Peyer's patch (tissue), 4 donors: ENCODE results near the gene CKS2. TPM values are rescaled to one million over a fixed set of nuclear protein-coding genes. Genes with fewer than 3 reads are reported as not detected.
"Not testable (repeated sequence)": the region's sequence is repeated elsewhere in the genome, so short reads cannot be mapped to it uniquely, and the experiment has no call there.

Experiments
- DNase-seq, 3 donors: peaks; one replicate each; pipeline ENCODE4 v3.0.0-alpha.2; 2017 to 2019
- H3K27ac ChIP-seq, 4 donors: fragments of 200-600 bp; sonication (generic); one replicate each; pipeline ENCODE4 v1.5.1; 2016 to 2019
- H3K27me3 ChIP-seq, 2 donors: fragments of 200-600 bp; sonication (generic); one replicate each; pipeline ENCODE4 v1.5.1; 2019
- H3K36me3 ChIP-seq, 3 donors: fragments of 200-600 bp; sonication (generic); one replicate each; pipeline ENCODE4 v1.5.1; 2016 to 2019
- H3K4me1 ChIP-seq, 4 donors: fragments of 200-600 bp; sonication (generic); one replicate each; pipeline ENCODE4 v1.5.1; 2016 to 2019
- H3K4me3 ChIP-seq, 4 donors: fragments of 200-600 bp; sonication (generic); 1 replicate in 3 of 4; 2 replicates in 1 of 4; pipeline ENCODE4 v1.5.1; 2016 to 2019; ENCODE audit warnings: mild to moderate bottlenecking in 1 of 4
- H3K9me3 ChIP-seq, 4 donors: fragments of 200-600 bp; sonication (generic); one replicate each; pipeline ENCODE4 v1.5.1; 2016 to 2019; ENCODE audit warnings: mild to moderate bottlenecking in 1 of 4
- POLR2A ChIP-seq, 2 donors: fragments of 450-650 bp; IDR thresholded peaks; one replicate each; pipeline ENCODE4 v1.5.1; 2017; ENCODE audit warnings: antibody characterized with exemption in 2 of 2, mild to moderate bottlenecking in 2 of 2, moderate library complexity in 2 of 2
- total RNA-seq, 4 donors: library from RNA; depleted of rRNA; stranded (reverse); fragments of >200 nt; gene quantifications; one replicate each; pipeline ENCODE4 v1.1.0, GENCODE V29; 2016
- TF ChIP-seq, protein P1 (sequence below), 6 experiments: fragments of 450-650 bp in 4 of 6; fragments of 200-600 bp in 2 of 6; sonication (generic) in 1 of 6; IDR thresholded peaks; one replicate each; pipeline ENCODE4 v1.5.1; 2017 to 2019; ENCODE audit warnings: antibody characterized with exemption in 6 of 6, mild to moderate bottlenecking in 3 of 6, moderate library complexity in 1 of 6

The CKS2 gene
- 10 to 100 TPM; 11.9 to 42.1 (median 17.8) TPM for total RNA-seq

DNA sequence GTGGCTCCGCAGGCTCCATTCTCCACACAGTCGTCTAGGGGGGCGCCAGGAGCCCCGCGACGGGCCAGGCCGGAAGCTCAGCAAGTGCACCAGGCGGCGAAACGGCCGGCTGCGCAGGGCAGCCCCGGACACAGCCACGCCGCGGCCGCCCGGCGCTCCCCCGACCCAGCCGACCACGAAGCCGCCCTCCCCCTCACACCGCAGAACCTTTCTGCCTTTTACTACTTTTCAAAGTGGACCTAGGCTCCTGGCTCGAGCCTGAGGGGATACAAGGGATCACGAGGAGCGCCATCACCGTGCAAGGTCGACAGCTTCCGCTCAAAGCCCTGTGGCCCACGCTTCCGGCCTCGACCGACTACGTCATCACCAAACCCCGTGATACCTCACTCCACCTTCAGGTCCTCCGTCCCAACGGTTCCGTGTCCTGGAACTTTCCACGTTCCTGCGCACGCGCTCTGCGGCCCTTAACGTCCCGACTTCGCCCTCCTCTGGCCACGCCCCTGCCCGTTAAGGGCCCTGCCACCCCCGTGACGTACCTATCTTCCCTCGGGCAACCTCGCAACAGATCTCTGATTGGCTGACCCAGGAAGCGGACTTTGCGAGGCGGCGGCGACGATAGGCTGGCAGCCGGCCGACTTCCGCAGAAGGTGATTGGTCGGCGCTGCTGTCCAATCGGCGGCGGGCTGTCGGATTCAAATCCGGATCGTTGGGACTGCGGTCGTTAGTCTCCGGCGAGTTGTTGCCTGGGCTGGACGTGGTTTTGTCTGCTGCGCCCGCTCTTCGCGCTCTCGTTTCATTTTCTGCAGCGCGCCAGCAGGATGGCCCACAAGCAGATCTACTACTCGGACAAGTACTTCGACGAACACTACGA lies at the start of gene CKS2:
Gene CKS2, plus strand, starts transcription at position 721 of the 871 bp plus-strand sequence. Its CDS starts 98 bp downstream, at position 819.
- no peaks in the 10 kb centered on the region for H3K9me3 ChIP-seq
- peak within 1 kb of the TSS; percentile 99 to 100 (median 100) for H3K27ac ChIP-seq
- peak within 1 kb of the TSS; percentile 84 to 95 (median 90) for H3K4me3 ChIP-seq
- H3K36me3 ChIP-seq: no peaks in the 10 kb centered on the region
- no peaks in the 10 kb centered on the region for H3K27me3 ChIP-seq
- peak; percentile 99 to 100 (median 100) for DNase-seq
- H3K4me1 ChIP-seq: peaks cover 0 to 33% (median 5%) of the 10 kb centered on the region in 4 donors
- TF ChIP-seq, protein P1, sequence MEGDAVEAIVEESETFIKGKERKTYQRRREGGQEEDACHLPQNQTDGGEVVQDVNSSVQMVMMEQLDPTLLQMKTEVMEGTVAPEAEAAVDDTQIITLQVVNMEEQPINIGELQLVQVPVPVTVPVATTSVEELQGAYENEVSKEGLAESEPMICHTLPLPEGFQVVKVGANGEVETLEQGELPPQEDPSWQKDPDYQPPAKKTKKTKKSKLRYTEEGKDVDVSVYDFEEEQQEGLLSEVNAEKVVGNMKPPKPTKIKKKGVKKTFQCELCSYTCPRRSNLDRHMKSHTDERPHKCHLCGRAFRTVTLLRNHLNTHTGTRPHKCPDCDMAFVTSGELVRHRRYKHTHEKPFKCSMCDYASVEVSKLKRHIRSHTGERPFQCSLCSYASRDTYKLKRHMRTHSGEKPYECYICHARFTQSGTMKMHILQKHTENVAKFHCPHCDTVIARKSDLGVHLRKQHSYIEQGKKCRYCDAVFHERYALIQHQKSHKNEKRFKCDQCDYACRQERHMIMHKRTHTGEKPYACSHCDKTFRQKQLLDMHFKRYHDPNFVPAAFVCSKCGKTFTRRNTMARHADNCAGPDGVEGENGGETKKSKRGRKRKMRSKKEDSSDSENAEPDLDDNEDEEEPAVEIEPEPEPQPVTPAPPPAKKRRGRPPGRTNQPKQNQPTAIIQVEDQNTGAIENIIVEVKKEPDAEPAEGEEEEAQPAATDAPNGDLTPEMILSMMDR (IDR thresholded peaks at IDR 0.05): no peak
- peak; percentile 93 to 96 for TF ChIP-seq POLR2A (IDR thresholded peaks at IDR 0.05)

DNA sequence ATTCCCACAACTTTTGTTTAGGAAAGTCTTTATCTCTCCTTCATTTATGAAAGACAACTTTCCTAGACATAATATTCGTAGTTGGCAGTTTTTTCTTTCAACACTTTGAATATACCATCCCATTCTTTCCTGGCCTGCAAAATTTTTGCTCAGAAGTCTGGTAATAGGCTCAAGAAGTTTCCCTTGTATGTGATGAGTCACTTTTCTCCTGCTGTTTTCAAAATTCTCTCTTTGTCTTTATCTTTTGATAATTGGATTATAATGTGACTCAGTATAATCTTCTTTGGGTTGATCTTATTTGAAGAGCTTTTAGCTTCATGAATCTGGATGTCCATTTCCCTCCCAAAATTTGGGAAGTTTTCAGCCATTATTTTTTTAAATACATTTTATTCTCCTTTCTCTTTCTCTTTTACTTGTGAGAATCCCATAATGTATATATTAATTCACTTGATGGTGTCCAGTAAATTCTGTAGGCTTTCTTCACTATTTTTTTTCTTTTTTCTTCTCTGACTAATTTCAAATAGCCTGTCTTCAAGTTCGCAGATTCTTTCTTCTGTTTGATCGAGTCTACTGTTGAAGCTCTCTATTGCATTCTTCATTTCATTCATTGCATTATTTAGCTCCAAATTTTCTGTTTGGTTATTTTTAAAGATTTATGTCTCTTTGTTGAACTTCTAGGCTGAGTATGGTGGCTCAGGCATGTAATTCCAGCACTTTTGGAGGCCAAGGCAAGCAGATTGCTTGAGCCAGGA lies 37.3 kb upstream of the CKS2 start:
- Histone ChIP-seq H3K36me3 (no peaks in the 10 kb centered on the region), H3K27me3 (no peaks in the 10 kb centered on the region), H3K4me3 (no peak overlapping the region), H3K9me3 (peaks cover 0 to 19% (median 3%) of the 10 kb centered on the region in 4 donors), H3K27ac (no peak overlapping the region), H3K4me1 (no peaks in the 10 kb centered on the region)
- DNase-seq: no peak
- TF ChIP-seq, protein P1 (IDR thresholded peaks at IDR 0.05): no peak
- no peak for TF ChIP-seq POLR2A (IDR thresholded peaks at IDR 0.05)

DNA sequence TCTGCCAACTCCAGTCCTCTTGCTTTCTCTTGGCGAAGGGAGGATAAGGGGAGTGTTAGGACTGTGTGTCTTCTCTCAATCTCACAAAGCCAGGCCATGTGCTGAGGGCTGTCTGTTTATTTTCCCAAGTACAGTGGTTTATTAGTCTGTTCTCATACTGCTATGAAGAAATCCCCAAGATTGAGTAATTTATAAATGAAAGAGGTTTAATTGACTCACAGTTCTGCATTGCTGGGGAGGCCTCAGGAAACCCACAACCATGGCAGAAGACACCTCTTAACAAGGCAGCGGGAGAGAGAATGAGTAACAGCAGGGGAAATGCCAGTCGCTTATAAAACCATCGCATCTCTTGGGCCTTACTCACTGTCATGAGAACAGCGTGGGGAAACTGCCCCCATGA lies 36.2 kb upstream of the CKS2 start:
- Histone ChIP-seq H3K27ac (no peak overlapping the region), H3K4me3 (no peak overlapping the region), H3K9me3 (peaks cover 0 to 19% (median 3%) of the 10 kb centered on the region in 4 donors), H3K36me3 (no peaks in the 10 kb centered on the region), H3K4me1 (no peaks in the 10 kb centered on the region), H3K27me3 (no peaks in the 10 kb centered on the region)
- no peak for DNase-seq
- no peak for TF ChIP-seq POLR2A (IDR thresholded peaks at IDR 0.05)

DNA sequence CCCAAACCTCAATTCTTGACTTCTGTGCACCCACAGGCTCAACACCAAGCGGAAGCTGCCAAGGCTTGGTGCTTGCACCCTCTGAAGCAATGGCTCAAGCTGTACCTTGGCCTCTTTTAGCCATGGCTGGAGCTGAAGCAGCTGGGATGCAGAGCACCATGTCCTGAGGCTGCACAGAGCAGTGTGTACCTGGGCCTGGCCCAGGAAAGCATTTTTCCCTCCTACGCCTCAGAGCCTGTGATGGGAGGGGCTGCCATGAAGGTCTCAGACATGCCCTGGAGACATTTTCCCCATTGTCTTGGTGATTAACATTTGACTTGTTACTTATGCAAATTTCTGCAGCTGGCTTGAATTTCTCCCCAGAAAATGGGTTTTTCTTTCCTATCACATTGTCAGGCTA lies 35.0 kb upstream of the CKS2 start:
- H3K4me3 ChIP-seq, H3K27me3 ChIP-seq, H3K36me3 ChIP-seq, H3K27ac ChIP-seq, H3K4me1 ChIP-seq, DNase-seq: not testable (repeated sequence)
- H3K9me3 ChIP-seq: peaks cover 0 to 19% (median 3%) of the 10 kb centered on the region in 4 donors

DNA sequence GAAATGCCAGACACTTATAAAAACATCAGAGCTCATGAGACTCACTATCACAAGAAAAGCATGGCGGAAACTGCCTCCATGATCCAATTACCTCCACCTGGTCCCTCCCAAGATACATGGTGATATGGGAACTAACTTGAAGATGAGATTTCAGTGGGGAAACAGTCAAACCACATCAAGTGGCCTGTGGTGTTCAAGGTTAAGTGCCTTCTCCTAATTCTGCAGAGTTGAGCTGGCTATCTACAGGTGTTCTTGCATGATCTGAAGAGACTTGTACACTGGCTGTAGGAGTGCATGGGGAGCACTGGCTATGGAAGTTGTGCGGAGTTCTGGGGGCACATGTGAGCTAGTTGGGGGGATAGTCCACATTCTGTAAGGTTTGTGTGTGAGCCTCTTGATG lies 34.0 kb upstream of the CKS2 start:
- DNase-seq: no peak
- no peak for TF ChIP-seq POLR2A (IDR thresholded peaks at IDR 0.05)
- TF ChIP-seq, protein P1 (IDR thresholded peaks at IDR 0.05): no peak
- Histone ChIP-seq H3K36me3 (no peaks in the 10 kb centered on the region), H3K27me3 (no peaks in the 10 kb centered on the region), H3K27ac (no peak overlapping the region), H3K4me3 (no peak overlapping the region), H3K9me3 (peaks cover 0 to 19% (median 3%) of the 10 kb centered on the region in 4 donors), H3K4me1 (no peaks in the 10 kb centered on the region)

DNA sequence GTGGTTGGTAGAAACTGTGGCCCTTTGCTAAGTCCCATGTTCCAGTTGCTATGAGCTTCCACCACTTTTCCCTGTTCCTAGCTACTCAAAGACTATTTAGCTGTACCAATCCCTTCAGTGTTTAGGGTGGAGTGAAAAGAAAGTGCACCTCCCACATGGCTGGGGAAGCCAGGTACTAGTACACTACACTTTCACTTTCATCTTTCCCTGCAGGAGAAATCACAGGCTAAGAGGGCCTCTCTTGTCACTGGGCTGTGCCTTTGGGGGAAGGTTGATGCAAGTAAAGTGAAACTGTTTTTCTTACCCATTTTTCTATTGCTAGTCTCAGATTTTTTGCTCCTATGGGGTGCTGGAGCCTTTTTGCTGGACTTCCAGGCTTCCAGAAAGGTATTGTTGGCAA lies 33.5 kb upstream of the CKS2 start:
- TF ChIP-seq, protein P1 (IDR thresholded peaks at IDR 0.05): no peak
- no peak for TF ChIP-seq POLR2A (IDR thresholded peaks at IDR 0.05)
- DNase-seq: no peak
- no peak overlapping the region for H3K4me3 ChIP-seq
- H3K4me1 ChIP-seq: no peaks in the 10 kb centered on the region
- H3K9me3 ChIP-seq: peaks cover 0 to 18% (median 3%) of the 10 kb centered on the region in 4 donors
- no peaks in the 10 kb centered on the region for H3K36me3 ChIP-seq
- no peak overlapping the region for H3K27ac ChIP-seq
- no peaks in the 10 kb centered on the region for H3K27me3 ChIP-seq
